NCI-H748 treated with DMSO at 0.1 percent for 48 hours (cell line): Measurements from ENCODE around the gene THBS4.
A peak's percentile ranks its signal among the peaks of the same experiment; 100 is the strongest.

Experiments used
- DNase-seq: peaks from one replicate; lab custom pipeline; 2025; lab: John Stamatoyannopoulos, UW

THBS4 gene

DNA sequence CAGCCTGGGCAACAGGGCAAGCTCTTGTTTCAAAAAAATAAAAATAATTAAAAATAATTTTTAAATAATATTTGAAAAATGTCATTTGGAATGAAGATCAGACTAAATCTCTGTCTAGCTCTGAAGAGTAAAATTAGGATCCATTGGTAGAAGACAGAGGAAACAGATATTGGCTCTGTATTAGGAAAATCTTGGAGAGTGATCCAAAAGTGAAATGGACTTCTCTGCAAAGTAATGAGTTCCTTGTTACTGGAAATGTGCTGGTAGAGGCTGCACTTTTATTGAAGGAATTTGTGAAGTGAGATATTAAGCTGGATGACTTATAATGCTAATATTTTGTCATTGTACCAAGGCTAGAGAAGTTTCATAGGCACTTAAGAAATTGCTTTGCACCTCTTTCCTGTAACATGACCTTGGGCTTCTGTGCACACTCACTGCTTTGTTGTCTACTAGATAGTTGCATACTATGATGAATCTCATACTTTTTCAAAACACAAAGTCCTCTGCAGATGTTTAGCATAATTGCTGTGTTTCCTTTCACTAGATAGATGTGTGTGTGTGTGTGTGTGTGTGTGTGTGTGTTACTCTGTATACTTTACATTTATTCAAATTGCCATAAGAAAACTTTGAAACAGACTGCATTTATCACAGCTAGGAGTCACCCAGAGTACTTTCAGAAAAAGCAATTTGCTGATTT is 13.1 kb downstream of the THBS4 start:
- no peak for DNase-seq

DNA sequence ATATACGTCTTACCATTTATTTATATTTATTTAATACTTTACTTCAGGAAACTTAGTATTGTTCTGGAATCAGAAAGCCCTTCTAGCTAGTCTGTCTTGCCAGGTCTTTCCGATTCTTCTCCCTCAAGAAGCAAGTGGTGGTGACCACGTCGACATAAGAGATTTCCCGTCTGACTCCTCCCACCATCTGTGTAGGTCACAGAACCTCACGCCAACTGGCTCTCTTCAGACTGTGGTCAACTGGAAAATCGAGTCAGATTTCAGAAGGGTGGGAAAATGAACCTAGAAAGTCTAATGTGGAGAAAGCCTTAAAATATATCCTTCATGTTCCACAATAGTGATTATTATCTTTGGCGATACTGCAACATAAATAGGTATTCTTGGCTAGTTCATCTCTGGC is 17.3 kb downstream of the THBS4 start:
- no peak for DNase-seq

DNA sequence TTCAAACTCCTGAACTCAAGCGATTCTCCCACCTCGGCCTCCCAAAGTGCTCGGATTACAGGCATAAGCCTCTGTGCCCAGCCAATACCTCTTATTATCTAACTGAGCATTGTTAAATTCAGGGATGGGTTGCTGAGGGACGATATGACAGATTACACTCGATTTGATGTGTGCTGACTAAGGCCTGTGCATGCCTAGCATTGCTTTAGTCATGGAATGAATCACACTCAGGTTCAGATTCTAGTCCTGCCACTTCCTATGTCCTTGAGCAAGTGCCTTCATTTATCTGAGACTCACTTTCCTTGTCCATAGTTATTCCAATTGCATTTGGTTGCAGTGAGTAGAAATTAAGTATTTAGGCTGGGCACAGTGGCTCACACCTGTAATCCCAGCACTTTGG is 19.5 kb downstream of the THBS4 start:
- no peak for DNase-seq

DNA sequence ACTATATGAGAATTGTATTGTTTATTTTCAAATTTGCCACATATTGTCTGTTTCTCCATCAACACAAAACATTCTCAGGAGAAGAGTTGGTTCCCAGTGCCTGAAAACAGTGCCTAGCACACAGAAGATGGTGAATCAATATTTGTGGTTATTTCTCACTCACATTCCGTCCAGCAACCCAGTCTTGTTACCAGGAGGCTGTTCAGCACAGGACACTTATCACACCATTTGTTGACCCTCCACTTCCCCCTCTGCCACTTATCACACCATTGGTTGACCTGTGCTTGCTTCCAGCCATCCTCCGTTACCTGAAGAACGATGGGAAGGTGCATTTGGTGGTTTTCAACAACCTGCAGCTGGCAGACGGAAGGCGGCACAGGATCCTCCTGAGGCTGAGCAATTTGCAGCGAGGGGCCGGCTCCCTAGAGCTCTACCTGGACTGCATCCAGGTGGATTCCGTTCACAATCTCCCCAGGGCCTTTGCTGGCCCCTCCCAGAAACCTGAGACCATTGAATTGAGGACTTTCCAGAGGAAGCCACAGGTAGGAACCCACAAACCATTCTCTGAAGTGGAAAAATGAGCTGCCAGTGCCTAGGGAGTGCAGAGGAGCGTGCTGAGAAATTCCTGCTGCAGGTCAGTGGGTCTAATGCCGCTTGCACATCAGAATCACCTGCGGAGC is 20.5 kb downstream of the THBS4 start:
- peak; percentile 68 for DNase-seq

DNA sequence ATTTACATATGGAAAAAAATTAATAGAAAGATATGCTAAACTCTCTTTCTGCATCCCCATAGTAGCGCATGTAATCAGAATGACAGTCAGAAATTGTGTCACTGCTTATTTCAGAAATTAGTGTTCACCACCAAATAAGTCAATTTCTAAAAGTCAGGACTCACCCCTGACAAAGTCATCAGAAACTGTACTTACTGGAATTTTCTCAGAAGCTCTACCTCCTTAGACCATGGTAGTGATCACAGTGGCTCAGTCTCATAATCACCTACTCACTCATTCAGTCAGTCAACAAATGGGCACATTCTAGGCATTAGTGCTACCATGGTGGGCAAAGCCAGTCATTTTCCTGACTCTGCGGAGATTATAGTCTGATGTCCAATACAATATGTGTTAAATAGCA is 22.0 kb downstream of the THBS4 start:
- no peak for DNase-seq

DNA sequence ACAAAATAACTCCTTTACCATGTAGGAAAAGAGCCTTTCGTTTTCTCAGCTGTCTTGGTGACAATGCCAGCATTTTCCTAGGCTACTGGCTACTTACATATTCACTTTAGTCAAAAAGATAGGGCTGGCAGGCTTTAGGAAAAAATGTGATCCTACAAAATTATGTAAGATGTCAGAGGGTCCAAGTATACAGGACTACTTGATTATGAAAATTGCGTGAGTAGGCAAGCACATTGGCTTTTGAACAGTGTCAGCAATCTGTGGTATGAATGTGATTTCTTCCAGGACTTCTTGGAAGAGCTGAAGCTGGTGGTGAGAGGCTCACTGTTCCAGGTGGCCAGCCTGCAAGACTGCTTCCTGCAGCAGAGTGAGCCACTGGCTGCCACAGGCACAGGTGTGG is 22.8 kb downstream of the THBS4 start:
- no peak for DNase-seq

DNA sequence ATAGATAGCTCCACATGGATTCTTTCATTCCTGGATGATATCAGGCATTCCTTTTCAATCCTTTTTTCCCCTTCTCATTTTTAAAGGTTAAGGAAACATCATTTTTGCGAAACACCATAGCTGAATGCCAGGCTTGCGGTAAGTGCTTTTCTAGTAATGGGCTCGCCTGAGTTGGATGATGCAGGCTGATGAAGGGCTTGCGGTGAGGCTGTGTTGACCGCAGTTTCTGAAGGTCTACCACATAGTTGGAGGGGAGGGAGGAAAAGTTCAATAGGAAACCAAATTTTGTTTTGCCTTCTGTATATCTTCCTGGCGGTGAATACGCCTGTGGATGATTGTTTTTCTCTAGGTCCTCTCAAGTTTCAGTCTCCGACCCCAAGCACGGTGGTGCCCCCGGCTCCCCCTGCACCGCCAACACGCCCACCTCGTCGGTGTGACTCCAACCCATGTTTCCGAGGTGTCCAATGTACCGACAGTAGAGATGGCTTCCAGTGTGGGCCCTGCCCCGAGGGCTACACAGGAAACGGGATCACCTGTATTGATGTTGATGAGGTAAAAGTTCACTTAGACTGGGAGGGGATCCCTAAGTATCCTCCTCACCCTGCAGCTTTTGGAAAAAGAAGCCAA is 24.3 kb downstream of the THBS4 start:
- no peak for DNase-seq

DNA sequence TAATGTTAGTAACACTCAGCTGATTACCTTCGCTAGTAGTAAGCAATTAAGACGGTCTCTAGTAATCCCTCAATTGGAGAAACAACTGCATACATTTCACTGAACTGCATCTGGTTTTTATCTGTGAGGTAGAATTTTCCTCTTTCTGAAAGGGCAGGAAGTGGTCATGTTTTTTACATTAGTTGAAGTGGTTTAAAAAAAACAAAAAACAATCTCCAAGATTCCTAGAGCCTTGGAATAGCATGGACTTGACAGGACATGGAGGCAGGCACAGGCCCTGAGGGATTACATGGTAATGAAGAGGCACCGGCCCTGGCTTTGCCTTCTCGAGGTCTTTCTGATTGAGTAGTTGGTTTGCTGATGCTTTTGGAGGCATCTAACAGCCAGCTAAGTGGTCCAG is 25.8 kb downstream of the THBS4 start:
- DNase-seq = no peak

DNA sequence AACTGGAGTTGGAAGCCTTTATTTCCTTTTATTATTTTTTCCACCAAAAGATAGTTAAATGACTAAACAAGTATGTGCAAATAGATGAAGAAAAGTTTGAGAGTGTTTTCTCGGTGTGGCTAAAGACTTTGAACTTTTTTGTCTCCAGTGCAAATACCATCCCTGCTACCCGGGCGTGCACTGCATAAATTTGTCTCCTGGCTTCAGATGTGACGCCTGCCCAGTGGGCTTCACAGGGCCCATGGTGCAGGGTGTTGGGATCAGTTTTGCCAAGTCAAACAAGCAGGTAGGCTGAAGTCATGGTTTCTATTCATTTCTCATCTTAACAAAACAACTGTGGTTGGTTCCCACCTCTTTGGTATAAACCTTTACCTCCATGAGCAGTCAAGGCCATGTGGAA is 26.4 kb downstream of the THBS4 start:
- DNase-seq = no peak

DNA sequence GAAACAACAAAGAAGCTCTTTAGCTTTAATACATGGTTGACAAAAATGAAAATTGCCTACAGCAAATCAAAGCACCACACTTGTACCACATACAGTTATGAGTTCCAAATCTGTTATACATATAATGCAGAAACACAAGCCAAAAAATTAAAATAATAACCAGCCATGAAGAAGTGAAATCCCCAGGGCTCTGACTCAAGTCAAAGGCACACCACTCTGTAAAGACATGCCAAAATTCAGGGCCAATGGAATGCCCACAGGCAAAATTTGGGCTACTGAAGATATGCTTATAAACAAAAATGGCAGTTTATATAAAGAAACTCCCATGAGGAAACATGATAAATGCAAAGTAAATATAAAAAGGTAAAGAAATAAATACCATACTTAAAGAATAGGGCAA is 29.0 kb downstream of the THBS4 start:
- DNase-seq = no peak

DNA sequence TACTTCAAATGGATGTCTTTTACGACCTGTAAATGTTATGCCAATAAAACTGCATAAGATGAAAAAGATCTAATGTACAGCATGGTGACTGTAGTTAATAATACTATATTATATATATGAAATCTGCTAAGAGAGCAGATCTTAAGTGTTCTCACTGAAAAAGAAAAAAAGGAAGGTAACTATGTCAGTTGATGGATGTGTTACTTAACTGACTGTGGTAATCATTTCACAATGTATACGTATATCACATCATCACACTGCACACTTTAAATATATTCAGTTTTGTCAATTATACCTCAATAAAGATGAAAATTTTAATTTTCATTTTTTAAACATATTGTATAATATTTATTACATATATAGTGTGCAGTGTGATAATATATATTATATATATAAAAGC is 31.9 kb downstream of the THBS4 start:
- no peak for DNase-seq

DNA sequence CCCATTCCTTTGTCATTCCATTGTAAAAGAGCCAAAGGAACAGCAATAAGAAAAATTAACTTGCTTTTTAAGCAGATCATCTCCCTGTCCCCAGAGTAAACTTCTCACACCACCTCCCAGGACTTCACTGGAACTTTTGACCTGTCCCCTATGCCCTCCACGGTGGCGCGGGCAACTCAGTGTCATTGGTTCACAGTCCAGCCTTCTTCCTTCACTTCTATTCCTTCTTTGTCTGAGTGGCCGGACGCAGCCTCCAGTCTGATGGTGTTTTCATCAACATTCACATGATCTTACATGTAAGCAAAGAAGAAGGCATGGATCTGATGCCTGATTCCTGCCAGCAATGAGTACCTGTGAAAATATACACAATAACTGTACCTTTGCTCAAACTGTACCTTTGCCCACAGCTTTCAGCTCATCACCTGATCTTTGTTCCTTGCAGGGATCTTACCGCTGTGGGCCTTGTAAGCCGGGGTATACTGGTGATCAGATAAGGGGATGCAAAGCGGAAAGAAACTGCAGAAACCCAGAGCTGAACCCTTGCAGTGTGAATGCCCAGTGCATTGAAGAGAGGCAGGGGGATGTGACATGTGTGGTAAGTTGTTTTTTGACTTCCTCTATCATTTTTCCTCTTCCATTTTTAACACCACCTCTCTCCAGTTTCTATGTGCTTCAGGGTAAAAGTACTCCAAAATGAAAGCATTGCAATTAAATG is 32.5 kb downstream of the THBS4 start:
- DNase-seq = no peak

DNA sequence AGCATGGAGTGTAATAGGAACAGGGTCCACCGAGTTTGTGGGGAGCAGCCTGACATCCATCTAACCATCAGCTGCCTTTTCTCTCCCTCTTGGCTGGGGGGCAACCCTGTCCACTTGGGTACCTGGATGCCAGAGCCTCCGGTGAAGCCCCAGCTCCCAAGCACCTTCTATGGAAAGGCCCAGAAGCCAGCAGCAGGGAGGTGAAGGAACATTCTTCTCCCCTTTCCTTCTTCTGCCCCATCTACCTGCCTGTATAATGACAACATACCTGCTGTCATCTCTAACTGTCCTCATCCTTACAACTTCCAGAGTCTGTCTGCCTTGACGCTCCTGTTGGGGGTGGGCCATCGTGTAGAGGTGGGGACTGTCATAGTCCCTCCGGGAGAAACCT is 33.1 kb downstream of the THBS4 start:
- no peak for DNase-seq

DNA sequence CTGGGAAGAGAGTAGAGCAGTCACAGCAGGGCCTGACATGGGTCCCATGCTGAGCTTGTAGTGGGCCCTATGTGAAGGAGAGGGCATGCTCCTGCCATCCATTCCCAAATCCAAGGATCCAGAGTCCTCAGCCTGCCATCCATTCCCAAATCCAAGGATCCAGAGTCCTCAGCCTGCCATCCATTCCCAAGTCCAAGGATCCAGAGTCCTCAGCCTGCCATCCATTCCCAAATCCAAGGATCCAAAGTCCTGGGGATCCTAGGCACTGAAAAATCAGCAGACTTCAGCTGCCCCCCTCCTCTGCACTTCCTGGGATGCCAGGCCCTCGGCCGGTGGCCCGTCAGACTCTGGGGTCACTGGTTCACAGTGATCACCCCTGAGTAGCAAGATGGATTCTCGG is 33.6 kb downstream of the THBS4 start:
- no peak for DNase-seq

DNA sequence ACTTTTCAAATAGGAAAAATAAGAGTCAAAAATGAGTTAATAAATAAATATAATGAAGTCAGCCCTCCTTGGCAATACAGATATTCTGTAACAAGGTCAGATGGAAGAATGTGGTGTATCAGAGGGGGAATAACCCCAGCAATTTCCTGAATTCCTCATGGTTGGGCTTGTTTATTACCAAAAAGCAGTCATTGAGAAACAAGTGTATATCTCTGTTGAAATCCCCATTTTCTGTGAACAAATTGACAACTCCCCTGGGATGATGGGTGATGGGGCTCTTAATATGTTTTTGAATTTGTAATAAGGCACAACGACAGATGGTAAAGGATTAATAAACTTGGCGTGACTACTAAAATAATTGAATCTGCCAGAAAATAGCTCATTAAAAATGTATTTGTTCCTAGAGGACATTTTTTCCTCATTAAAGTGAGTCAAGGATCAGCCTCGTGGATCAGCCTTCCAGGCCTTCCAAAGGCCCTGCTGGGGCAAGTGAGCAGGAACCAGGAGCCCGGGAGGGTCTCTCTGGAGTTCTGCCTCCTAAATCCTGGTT is 34.2 kb downstream of the THBS4 start:
- DNase-seq = no peak

DNA sequence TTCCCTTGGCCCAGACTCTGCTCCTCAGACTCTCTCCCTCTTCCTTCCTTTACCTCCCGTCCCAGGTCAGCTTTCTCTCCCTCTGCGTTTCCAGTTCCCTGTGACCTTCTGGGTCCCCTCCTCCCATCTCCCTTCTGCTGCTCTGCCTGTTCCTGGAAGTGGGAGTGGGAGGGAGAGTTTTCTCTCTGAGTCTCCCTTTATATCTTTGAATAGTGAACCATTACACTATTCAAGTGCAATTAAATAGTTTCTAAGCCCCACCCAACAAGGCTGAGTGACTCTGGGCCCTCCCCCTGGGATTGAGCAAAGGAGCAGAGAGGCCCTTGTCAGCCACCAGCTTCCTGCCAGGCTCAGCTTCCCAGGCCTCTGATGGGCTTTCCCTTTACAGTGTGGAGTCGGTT is 34.8 kb downstream of the THBS4 start:
- no peak for DNase-seq

DNA sequence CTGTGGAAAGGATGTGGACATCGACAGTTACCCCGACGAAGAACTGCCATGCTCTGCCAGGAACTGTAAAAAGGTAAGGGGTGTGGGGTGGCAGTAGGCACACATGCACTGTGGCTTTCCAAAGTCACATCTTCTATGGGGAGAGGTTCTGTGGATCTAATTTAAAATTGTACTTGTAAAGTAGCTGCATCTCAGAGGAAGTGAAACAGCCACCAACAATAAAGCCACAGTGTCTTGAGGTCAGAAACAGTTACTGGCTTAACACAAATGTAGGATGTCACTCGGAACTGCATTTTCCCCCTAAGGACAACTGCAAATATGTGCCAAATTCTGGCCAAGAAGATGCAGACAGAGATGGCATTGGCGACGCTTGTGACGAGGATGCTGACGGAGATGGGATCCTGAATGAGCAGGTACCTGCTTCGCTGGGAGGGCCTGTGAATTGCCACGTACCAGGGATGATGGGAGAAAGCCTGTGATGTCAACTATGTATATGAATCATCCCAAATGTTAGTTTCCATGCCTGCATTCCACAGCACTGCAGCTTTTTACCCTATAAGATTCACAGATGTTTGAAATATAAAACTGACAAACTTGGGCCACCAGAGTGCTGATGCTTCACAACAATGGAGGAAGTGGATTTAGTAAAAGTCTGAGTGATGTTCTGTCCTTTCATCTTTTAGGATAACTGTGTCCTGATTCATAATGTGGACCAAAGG is 35.3 kb downstream of the THBS4 start:
- DNase-seq = no peak

DNA sequence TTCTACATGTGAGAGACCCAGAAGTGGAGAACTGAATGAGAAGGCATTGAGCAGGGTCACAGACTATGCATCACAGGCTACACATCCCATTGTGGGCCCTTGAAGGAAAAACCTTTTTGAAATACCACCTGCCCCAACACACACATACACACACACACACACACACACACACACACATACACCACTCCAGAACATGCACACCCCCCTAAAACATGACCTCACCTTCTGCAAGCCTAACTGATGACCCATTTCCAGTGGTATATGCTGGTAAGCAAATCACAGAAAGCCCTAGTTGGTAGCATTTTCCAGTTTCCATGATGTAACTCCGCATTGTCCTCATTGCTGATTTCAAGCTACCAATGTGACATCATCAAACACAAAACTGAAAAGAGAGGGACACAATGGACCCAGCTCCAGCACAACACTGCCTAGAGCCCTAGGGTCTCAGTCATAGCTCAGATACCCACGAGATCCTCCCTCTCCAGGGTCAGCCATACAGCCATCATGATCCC is 36.4 kb downstream of the THBS4 start:
- DNase-seq = no peak

DNA sequence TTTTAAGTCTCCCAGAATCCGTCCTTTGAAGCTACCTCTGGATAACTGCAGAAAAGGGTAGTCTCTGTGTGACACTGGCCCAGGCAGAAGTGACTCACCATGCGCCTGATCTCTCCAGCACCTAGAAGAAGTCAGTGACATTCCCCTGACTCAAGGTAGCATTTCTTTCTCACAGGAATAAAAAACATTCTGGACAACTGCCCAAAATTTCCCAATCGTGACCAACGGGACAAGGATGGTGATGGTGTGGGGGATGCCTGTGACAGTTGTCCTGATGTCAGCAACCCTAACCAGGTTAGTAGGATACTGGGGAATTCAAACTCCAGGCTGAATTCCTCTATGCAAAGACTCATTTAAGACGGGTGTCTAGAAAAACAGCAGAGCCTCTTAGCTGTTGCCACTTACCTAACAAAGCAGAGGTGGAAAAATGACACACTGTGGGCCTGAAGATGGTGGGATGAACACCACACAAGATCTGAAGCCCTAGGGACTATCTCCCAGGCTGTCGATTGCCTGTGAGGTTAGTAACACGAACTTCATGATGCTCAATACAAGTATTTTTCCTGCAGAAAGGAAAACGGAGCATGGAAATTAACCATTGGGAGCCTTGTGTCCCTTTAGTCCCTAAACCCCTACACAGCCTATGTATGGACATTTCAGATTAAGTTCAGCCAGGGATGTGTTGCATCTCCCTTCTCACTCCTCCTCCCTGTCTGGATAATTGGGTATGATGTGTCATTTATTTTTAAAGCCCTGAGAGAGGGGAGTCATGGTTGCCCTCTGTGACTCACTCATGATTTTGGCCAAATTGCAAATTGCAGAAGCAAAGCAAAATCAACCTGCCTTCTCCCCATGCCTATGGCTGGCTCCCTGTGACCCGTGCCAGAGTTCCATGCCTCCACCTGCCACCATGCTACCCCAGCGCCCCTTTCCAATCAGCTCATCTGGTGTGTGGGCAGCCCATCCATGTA is 37.2 kb downstream of the THBS4 start:
- DNase-seq = no peak
